Muscle layer of duodenum (tissue), 2 donors: ENCODE measurements around the gene ZBTB37.
A peak's percentile ranks its signal among the peaks of the same experiment; 100 is the strongest.
"Not testable (repeated sequence)": the region's sequence is repeated elsewhere in the genome, so short reads cannot be mapped to it uniquely, and the experiment has no call there.

Experiments used
- H3K27ac ChIP-seq: one replicate; pipeline ENCODE4 v1.7.0; 2013; ENCODE audit warnings: mild to moderate bottlenecking, low read length
- H3K27me3 ChIP-seq: one replicate; pipeline ENCODE4 v1.7.0; 2013; ENCODE audit warnings: low read depth, mild to moderate bottlenecking, control low read depth, low read length
- H3K36me3 ChIP-seq, 2 donors: one replicate each; pipeline ENCODE4 v1.7.0; 2013; ENCODE audit warnings: low read length in 2 of 2, control low read depth in 1 of 2, mild to moderate bottlenecking in 1 of 2; ENCODE audit not compliant: insufficient read depth in 2 of 2, control insufficient read depth in 1 of 2
- H3K4me1 ChIP-seq, 2 donors: one replicate each; pipeline ENCODE4 v1.7.0; 2013; ENCODE audit warnings: low read length in 2 of 2, mild to moderate bottlenecking in 2 of 2, control low read depth in 1 of 2, moderate library complexity in 1 of 2; ENCODE audit not compliant: insufficient read depth in 2 of 2, control insufficient read depth in 1 of 2
- H3K4me3 ChIP-seq, 2 donors: one replicate each; pipeline ENCODE4 v1.7.0; 2013; ENCODE audit warnings: low read length in 2 of 2, low read depth in 1 of 2, mild to moderate bottlenecking in 1 of 2
- H3K9me3 ChIP-seq, 2 donors: one replicate each; pipeline ENCODE4 v1.7.0; 2013; ENCODE audit warnings: low read length in 2 of 2, control low read depth in 1 of 2, mild to moderate bottlenecking in 1 of 2; ENCODE audit not compliant: control insufficient read depth in 1 of 2
- donor health status: healthy.

Gene ZBTB37

GRCh38 chr1:173856903-173857302, 11.3 kb upstream of the ZBTB37 start:
- H3K4me3 ChIP-seq = no peak overlapping the region
- no peaks in the 10 kb centered on the region for H3K27me3 ChIP-seq
- peaks cover 19 to 20% of the 10 kb centered on the region in 2 donors for H3K36me3 ChIP-seq
- H3K9me3 ChIP-seq = no peaks in the 10 kb centered on the region
- no peak overlapping the region for H3K27ac ChIP-seq
- no peaks in the 10 kb centered on the region for H3K4me1 ChIP-seq

GRCh38 chr1:173857363-173857917, 10.7 kb upstream of the ZBTB37 start:
- no peak overlapping the region for H3K27ac ChIP-seq
- H3K4me1 ChIP-seq = no peaks in the 10 kb centered on the region
- H3K27me3 ChIP-seq = no peaks in the 10 kb centered on the region
- H3K36me3 ChIP-seq = peaks cover 19 to 22% of the 10 kb centered on the region in 2 donors
- H3K4me3 ChIP-seq = no peak overlapping the region
- H3K9me3 ChIP-seq = no peaks in the 10 kb centered on the region

GRCh38 chr1:173859547-173859946, 8.6 kb upstream of the ZBTB37 start:
- H3K4me1 ChIP-seq, H3K27ac ChIP-seq, H3K27me3 ChIP-seq, H3K4me3 ChIP-seq, H3K9me3 ChIP-seq: not testable (repeated sequence)
- H3K36me3 ChIP-seq = peaks cover 33 to 38% of the 10 kb centered on the region in 2 donors

GRCh38 chr1:173860065-173860464, 8.1 kb upstream of the ZBTB37 start:
- no peaks in the 10 kb centered on the region for H3K27me3 ChIP-seq
- no peak overlapping the region for H3K27ac ChIP-seq
- H3K9me3 ChIP-seq = no peaks in the 10 kb centered on the region
- peaks cover 35 to 44% of the 10 kb centered on the region in 2 donors for H3K36me3 ChIP-seq
- H3K4me1 ChIP-seq = peaks cover 3 to 4% of the 10 kb centered on the region in 2 donors
- no peak overlapping the region for H3K4me3 ChIP-seq

GRCh38 chr1:173861731-173862145, 6.4 kb upstream of the ZBTB37 start:
- no peaks in the 10 kb centered on the region for H3K9me3 ChIP-seq
- H3K4me1 ChIP-seq = peaks cover 11 to 14% of the 10 kb centered on the region in 2 donors
- no peak overlapping the region for H3K4me3 ChIP-seq
- H3K27ac ChIP-seq = no peak overlapping the region
- H3K36me3 ChIP-seq = peaks cover 46 to 58% of the 10 kb centered on the region in 2 donors
- H3K27me3 ChIP-seq = no peaks in the 10 kb centered on the region

GRCh38 chr1:173862146-173862768, 5.9 kb upstream of the ZBTB37 start:
- H3K27me3 ChIP-seq, H3K9me3 ChIP-seq, H3K27ac ChIP-seq, H3K4me3 ChIP-seq: not testable (repeated sequence)
- Histone ChIP-seq H3K36me3 (peaks cover 46 to 54% of the 10 kb centered on the region in 2 donors), H3K4me1 (peaks cover 11 to 14% of the 10 kb centered on the region in 2 donors)

- Histone ChIP-seq H3K36me3 (peaks cover 40 to 49% of the 10 kb centered on the region in 2 donors), H3K27ac (no peak overlapping the region), H3K4me1 (peaks cover 11 to 14% of the 10 kb centered on the region in 2 donors), H3K9me3 (no peaks in the 10 kb centered on the region), H3K27me3 (no peaks in the 10 kb centered on the region), H3K4me3 (no peak overlapping the region)
These were observed 5.4 kb upstream of the ZBTB37 start for GRCh38 chr1:173862769-173863223.

GRCh38 chr1:173863224-173864161, 4.7 kb upstream of the ZBTB37 start:
- H3K27ac ChIP-seq = no peak overlapping the region
- no peak overlapping the region for H3K4me3 ChIP-seq
- peaks cover 37 to 44% of the 10 kb centered on the region in 2 donors for H3K36me3 ChIP-seq
- H3K9me3 ChIP-seq = no peaks in the 10 kb centered on the region
- no peaks in the 10 kb centered on the region for H3K27me3 ChIP-seq
- H3K4me1 ChIP-seq = peaks cover 11 to 14% of the 10 kb centered on the region in 2 donors

GRCh38 chr1:173864179-173864867, 3.9 kb upstream of the ZBTB37 start:
- H3K4me1 ChIP-seq = peaks cover 12 to 16% of the 10 kb centered on the region in 2 donors
- H3K36me3 ChIP-seq = peaks cover 37 to 44% of the 10 kb centered on the region in 2 donors
- no peaks in the 10 kb centered on the region for H3K27me3 ChIP-seq
- no peak overlapping the region for H3K27ac ChIP-seq
- H3K9me3 ChIP-seq = no peaks in the 10 kb centered on the region
- peak overlapping the region in 1 of 2 donors; percentile 37 for H3K4me3 ChIP-seq

- Histone ChIP-seq H3K4me1 (peaks cover 14 to 19% of the 10 kb centered on the region in 2 donors), H3K36me3 (peaks cover 37 to 46% of the 10 kb centered on the region in 2 donors), H3K27ac (peak overlapping the region; percentile 98), H3K4me3 (peak overlapping the region; percentile 84 to 96), H3K27me3 (no peaks in the 10 kb centered on the region), H3K9me3 (no peaks in the 10 kb centered on the region)
These were observed 2.6 kb upstream of the ZBTB37 start for GRCh38 chr1:173865468-173866164.
